SK-N-SH (cell line): ENCODE measurements around the gene LAIR2. TPM values are rescaled to one million over a fixed set of nuclear protein-coding genes. Genes with fewer than 3 reads are reported as not detected.

Experiments used
- CTCF ChIA-PET: fragments of 300-600, 350-600 bp; formaldehyde crosslinking; extraction: SDS; loops from one replicate; lab custom pipeline; 2021; lab: Yijun Ruan, JAX
- POLR2A ChIA-PET: fragments of 350-600 bp; sonication (Branson Sonifier 250); formaldehyde crosslinking; extraction: SDS; loops from one replicate; lab custom pipeline; 2020; ENCODE audit warnings: antibody characterized with exemption, inconsistent platforms; lab: Yijun Ruan, JAX
- DNase-seq: peaks from one replicate; pipeline ENCODE4 v3.0.0; 2012
- H2AFZ ChIP-seq: fragments of 200-600 bp; sonication (generic); 2 replicates; pipeline ENCODE4 v1.8.1; 2016; ENCODE audit warnings: antibody characterized with exemption, mild to moderate bottlenecking, low read depth
- H3F3A ChIP-seq: fragments of 200-600 bp; sonication (generic); replicated peaks from 2 replicates; pipeline ENCODE3; 2016; ENCODE audit warnings: antibody characterized with exemption, mild to moderate bottlenecking; ENCODE audit not compliant: insufficient read depth
- H3K27ac ChIP-seq, 2 experiments: fragments of 200-500 bp in 1 of 2; fragments of 200-600 bp in 1 of 2; sonication (Bioruptor generic) in 1 of 2; sonication (generic), shearing (Covaris generic) in 1 of 2; 2 replicates each; pipeline versions ENCODE4 v1.5.1 to v1.6.1; 2014 to 2016; ENCODE audit warnings: low read depth in 2 of 2, inconsistent platforms in 1 of 2, low read length in 1 of 2, mild to moderate bottlenecking in 1 of 2, mixed read lengths in 1 of 2
- H3K27me3 ChIP-seq: fragments of 200-600 bp; sonication (generic), shearing (Covaris generic); 2 replicates; pipeline ENCODE4 v1.6.1; 2016; ENCODE audit warnings: mixed run types; ENCODE audit not compliant: insufficient read depth
- H3K36me3 ChIP-seq, 2 experiments: fragments of 200-500 bp in 1 of 2; fragments of 200-600 bp in 1 of 2; sonication (Bioruptor generic) in 1 of 2; sonication (generic) in 1 of 2; replicated peaks in 1 of 2; 2 replicates each; pipeline versions ENCODE3 to v1.5.1; 2014 to 2016; ENCODE audit warnings: low read length in 1 of 2, mild to moderate bottlenecking in 1 of 2; ENCODE audit not compliant: insufficient read depth in 2 of 2, control insufficient read depth in 1 of 2
- H3K4me1 ChIP-seq, 2 experiments: fragments of 200-500 bp in 1 of 2; fragments of 200-600 bp in 1 of 2; sonication (Bioruptor generic) in 1 of 2; sonication (generic), shearing (Covaris generic) in 1 of 2; 2 replicates each; pipeline versions ENCODE4 v1.5.1 to v1.6.1; 2014 to 2016; ENCODE audit warnings: low read depth in 1 of 2, low read length in 1 of 2, mixed run types in 1 of 2; ENCODE audit not compliant: insufficient read depth in 2 of 2, control insufficient read depth in 1 of 2
- H3K4me2 ChIP-seq: fragments of 200-600 bp; sonication (generic), shearing (Covaris generic); 2 replicates; pipeline ENCODE4 v1.6.1; 2017; ENCODE audit warnings: mixed run types
- H3K4me3 ChIP-seq, 2 experiments: fragments of 200-500 bp in 1 of 2; fragments of 200-600 bp in 1 of 2; sonication (Bioruptor generic) in 1 of 2; sonication (generic), shearing (Covaris generic) in 1 of 2; 2 replicates each; pipeline versions ENCODE4 v1.5.1 to v1.8.1; 2014 to 2016; ENCODE audit warnings: low read depth in 2 of 2, inconsistent platforms in 1 of 2, low read length in 1 of 2, mild to moderate bottlenecking in 1 of 2, mixed read lengths in 1 of 2, moderate library complexity in 1 of 2
- H3K79me2 ChIP-seq: fragments of 200-600 bp; sonication (generic); 2 replicates; pipeline ENCODE4 v1.8.1; 2017; ENCODE audit warnings: mild to moderate bottlenecking; ENCODE audit not compliant: insufficient read depth
- H3K9ac ChIP-seq: fragments of 200-600 bp; sonication (generic); 2 replicates; pipeline ENCODE4 v1.6.1; 2017; ENCODE audit warnings: mixed run types
- H3K9me2 ChIP-seq: fragments of 200-600 bp; sonication (generic); 2 replicates; pipeline ENCODE4 v1.6.1; 2017; ENCODE audit warnings: mixed run types
- H3K9me3 ChIP-seq: fragments of 200-600 bp; sonication (generic); 2 replicates; pipeline ENCODE4 v1.6.1; 2017; ENCODE audit warnings: mixed run types, mild to moderate bottlenecking, moderate library complexity
- H4K20me1 ChIP-seq: fragments of 200-600 bp; sonication (generic); 2 replicates; pipeline ENCODE4 v1.6.1; 2017; ENCODE audit warnings: mild to moderate bottlenecking, mixed run types; ENCODE audit not compliant: insufficient read depth
- CHD2 ChIP-seq: fragments of 150-350 bp; IDR thresholded peaks from 2 replicates; pipeline ENCODE4 v1.6.1; 2018; ENCODE audit warnings: low read length; ENCODE audit not compliant: partially characterized antibody
- EZH2phosphoT487 ChIP-seq: fragments of 200-600 bp; sonication (generic); IDR thresholded peaks from 2 replicates; pipeline ENCODE4 v1.6.1; 2017; ENCODE audit warnings: low read depth, mixed run types, mild to moderate bottlenecking, antibody characterized with exemption, moderate library complexity, borderline replicate concordance
- FOSL2 ChIP-seq: IDR thresholded peaks from 2 replicates; pipeline ENCODE4 v1.4.0; 2012; ENCODE audit warnings: low read depth, mild to moderate bottlenecking, moderate library complexity, borderline replicate concordance
- FOXM1 ChIP-seq: IDR thresholded peaks from 2 replicates; pipeline ENCODE4 v1.4.0; 2012; ENCODE audit warnings: low read depth, mild to moderate bottlenecking
- GATA2 ChIP-seq: sonication (generic); formaldehyde crosslinking; IDR thresholded peaks from 2 replicates; pipeline ENCODE4 v1.5.0; 2020; ENCODE audit warnings: mild to moderate bottlenecking, missing genetic modification reagents
- JUND ChIP-seq: IDR thresholded peaks from 2 replicates; pipeline ENCODE4 v1.4.0; 2012
- MEF2A ChIP-seq: IDR thresholded peaks from 2 replicates; pipeline ENCODE4 v1.4.0; 2012; ENCODE audit warnings: low read depth, borderline replicate concordance
- RXRA ChIP-seq: IDR thresholded peaks from 2 replicates; pipeline ENCODE4 v1.4.0; 2012; ENCODE audit warnings: low read depth, mild to moderate bottlenecking, borderline replicate concordance
- TAF1 ChIP-seq: IDR thresholded peaks from 2 replicates; pipeline ENCODE4 v1.6.1; 2012; ENCODE audit warnings: low read depth, mild to moderate bottlenecking, low read length, moderate library complexity, borderline replicate concordance
- TCF12 ChIP-seq: IDR thresholded peaks from 2 replicates; pipeline ENCODE4 v1.4.0; 2012
- TEAD4 ChIP-seq: IDR thresholded peaks from 2 replicates; pipeline ENCODE4 v1.4.0; 2012; ENCODE audit warnings: mild to moderate bottlenecking, borderline replicate concordance; ENCODE audit not compliant: insufficient read depth
- WGBS: methylation state at CpG from one replicate; pipeline ENCODE4 v1.1.6; 2017; ENCODE audit warnings: low lambda C conversion rate; 5-methylcytosine and 5-hydroxymethylcytosine counted together
- polyA plus RNA-seq, 3 experiments: library from polyadenylated mRNA; depleted of rRNA; stranded (reverse); fragments of >200 nt; gene quantifications; 2 replicates each; pipeline ENCODE4 v1.2.3, GENCODE V29; 2012
- TF ChIP-seq, protein P1 (sequence below): fragments of 150-350 bp; IDR thresholded peaks from 2 replicates; pipeline ENCODE4 v1.6.1; 2016; ENCODE audit warnings: mild to moderate bottlenecking, low read depth, low read length
- TF ChIP-seq, protein P2 (sequence below): fragments of 200-600 bp; sonication (generic); IDR thresholded peaks from 2 replicates; pipeline ENCODE4 v1.6.1; 2017; ENCODE audit warnings: antibody characterized with exemption, mild to moderate bottlenecking, moderate library complexity

LAIR2 gene
- polyA plus RNA-seq, 1 of the 3 experiments (the other 2 are of a cell fraction) = not detected

DNA sequence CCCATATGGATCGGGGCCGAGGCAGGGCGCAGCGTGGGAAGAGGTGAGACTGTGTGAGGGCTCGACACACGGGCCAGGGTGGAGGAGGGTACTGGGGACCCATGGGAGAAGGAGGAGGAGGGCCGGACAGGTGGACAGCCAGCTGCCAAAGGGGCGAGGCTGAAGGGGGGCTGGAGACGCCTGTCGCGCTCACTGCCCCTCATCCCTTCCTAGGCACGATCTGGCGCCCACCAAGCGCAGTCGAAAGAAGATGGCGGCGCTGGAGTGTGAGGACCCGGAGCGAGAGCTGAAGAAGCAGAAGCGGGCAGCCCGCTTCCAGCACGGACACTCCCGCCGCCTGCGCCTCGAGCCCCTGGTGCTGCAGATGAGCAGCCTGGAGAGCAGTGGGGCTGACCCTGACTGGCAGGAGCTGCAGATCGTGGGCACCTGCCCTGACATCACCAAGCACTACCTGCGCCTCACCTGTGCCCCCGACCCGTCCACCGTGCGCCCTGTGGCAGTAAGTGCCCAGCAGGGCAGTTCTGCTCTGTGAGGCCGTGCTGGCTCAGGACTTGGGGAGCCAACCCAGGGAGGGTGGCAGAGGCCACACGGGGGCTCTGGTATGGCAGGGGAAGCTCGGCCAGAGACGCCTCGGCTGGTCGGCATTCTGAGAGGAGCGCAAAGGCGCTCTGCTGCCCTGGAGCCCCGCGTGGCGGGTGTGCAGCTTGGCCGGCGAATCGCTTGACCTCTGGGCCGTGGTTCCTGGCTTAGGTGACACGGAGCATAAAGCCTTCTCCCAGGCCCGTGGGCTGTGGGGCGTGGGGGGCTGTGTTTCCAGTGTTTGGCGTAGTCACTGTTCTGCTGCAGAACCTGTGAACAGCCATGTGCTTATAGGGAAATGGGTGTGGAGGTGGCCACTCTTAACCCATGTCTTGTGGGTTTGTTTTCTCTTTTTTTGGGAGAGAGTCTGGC is 45.9 kb upstream of the LAIR2 start:
- H3K4me2 ChIP-seq = no peak overlapping the region
- H2AFZ ChIP-seq = no peak overlapping the region
- H3F3A ChIP-seq = peaks cover 4% of the 10 kb centered on the region
- no peak for DNase-seq
- H3K27ac ChIP-seq = no peak overlapping the region
- H3K79me2 ChIP-seq = peaks cover 36% of the 10 kb centered on the region
- no peaks in the 10 kb centered on the region for H3K9me2 ChIP-seq
- no peak overlapping the region for H3K4me3 ChIP-seq
- TF ChIP-seq MEF2A (no peak), FOXM1 (no peak), TCF12 (no peak), FOSL2 (no peak), RXRA (no peak)
- TF ChIP-seq, all 33 proteins: peak for 0
- no peaks in the 10 kb centered on the region for H3K9me3 ChIP-seq
- no peaks in the 10 kb centered on the region for H3K4me1 ChIP-seq
- ChIA-PET CTCF (interaction anchor here (0.6 to 2.5 kb wide), 2 partner anchors 25 to 41 kb away, joined by 3 to 7 read pairs; partner anchors contain the start of gene TTYH1), POLR2A (interaction anchor here (0.5 kb wide), 1 partner anchor 21 kb away, joined by 5 read pairs; no protein-coding TSS in a partner anchor)
- H4K20me1 ChIP-seq = peaks cover 67% of the 10 kb centered on the region
- WGBS = 95% methylated on average over 38 of the region's 51 CpGs
- H3K9ac ChIP-seq = no peak overlapping the region
- no peaks in the 10 kb centered on the region for H3K27me3 ChIP-seq
- H3K36me3 ChIP-seq = peaks cover 35 to 91% of the 10 kb centered on the region in 2 experiments

DNA sequence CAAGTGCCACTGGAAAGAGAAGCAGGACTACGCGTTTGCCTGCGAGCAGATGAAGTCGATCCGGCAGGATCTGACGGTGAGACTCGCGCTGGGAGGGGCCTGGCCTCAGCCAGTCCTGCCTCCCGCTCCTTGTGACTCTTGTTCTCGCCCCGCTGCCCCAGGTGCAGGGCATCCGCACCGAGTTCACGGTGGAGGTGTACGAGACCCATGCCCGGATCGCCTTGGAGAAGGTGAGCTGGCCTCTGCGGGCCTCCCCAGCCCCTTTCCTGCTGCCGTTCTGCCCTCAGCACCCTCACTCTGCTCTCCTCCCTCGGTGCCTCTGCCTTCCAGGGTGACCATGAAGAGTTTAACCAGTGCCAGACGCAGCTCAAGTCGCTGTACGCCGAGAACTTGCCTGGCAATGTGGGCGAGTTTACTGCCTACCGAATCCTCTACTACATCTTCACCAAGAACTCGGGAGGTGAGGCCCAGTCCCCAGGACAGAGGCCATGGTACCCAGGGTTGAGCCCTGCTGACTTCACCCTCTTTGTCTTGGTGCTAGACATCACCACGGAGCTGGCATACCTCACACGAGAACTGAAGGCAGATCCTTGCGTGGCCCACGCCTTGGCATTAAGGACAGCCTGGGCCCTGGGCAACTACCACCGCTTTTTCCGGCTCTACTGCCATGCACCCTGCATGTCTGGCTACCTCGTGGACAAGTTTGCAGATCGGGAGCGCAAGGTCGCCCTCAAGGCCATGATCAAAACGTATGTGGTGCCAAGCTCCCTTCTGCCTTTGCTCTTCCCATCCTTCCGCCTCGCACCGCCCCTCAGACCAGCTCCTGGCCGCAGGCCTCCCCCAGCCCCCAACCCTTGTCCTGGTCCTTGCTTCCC is 44.6 kb upstream of the LAIR2 start:
- CTCF ChIA-PET = interaction anchor here (0.6 kb wide), 1 partner anchor 66 kb away, joined by 3 read pairs; no protein-coding TSS in a partner anchor
- peaks cover 58% of the 10 kb centered on the region for H4K20me1 ChIP-seq

More for the DNA sequence above, 44.6 kb upstream of the LAIR2 start:
- no peak overlapping the region for H3K9ac ChIP-seq
- H3K9me2 ChIP-seq = no peaks in the 10 kb centered on the region
- peaks cover 22 to 82% of the 10 kb centered on the region in 2 experiments for H3K36me3 ChIP-seq
- POLR2A ChIA-PET = no interaction called here
- H3K4me3 ChIP-seq = no peak overlapping the region
- no peak for TF ChIP-seq TEAD4
- TF ChIP-seq EZH2phosphoT487 = no peak
- no peak for TF ChIP-seq GATA2 (CRISPR knock-in tag)
- no peak for TF ChIP-seq JUND
- no peak for TF ChIP-seq TAF1
- TF ChIP-seq CHD2 = no peak
- TF ChIP-seq, protein P1, sequence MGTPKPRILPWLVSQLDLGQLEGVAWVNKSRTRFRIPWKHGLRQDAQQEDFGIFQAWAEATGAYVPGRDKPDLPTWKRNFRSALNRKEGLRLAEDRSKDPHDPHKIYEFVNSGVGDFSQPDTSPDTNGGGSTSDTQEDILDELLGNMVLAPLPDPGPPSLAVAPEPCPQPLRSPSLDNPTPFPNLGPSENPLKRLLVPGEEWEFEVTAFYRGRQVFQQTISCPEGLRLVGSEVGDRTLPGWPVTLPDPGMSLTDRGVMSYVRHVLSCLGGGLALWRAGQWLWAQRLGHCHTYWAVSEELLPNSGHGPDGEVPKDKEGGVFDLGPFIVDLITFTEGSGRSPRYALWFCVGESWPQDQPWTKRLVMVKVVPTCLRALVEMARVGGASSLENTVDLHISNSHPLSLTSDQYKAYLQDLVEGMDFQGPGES = no peak
- TF ChIP-seq, protein P2, sequence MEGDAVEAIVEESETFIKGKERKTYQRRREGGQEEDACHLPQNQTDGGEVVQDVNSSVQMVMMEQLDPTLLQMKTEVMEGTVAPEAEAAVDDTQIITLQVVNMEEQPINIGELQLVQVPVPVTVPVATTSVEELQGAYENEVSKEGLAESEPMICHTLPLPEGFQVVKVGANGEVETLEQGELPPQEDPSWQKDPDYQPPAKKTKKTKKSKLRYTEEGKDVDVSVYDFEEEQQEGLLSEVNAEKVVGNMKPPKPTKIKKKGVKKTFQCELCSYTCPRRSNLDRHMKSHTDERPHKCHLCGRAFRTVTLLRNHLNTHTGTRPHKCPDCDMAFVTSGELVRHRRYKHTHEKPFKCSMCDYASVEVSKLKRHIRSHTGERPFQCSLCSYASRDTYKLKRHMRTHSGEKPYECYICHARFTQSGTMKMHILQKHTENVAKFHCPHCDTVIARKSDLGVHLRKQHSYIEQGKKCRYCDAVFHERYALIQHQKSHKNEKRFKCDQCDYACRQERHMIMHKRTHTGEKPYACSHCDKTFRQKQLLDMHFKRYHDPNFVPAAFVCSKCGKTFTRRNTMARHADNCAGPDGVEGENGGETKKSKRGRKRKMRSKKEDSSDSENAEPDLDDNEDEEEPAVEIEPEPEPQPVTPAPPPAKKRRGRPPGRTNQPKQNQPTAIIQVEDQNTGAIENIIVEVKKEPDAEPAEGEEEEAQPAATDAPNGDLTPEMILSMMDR = no peak
- no peak for TF ChIP-seq RXRA
- TF ChIP-seq FOSL2 = no peak
- TF ChIP-seq FOXM1 = no peak
- 95% methylated on average over 39 of the region's 42 CpGs for WGBS
- H3K27me3 ChIP-seq = no peaks in the 10 kb centered on the region
- no peak overlapping the region for H3K27ac ChIP-seq
- DNase-seq = no peak
- H3F3A ChIP-seq = peaks cover 11% of the 10 kb centered on the region
- H3K9me3 ChIP-seq = no peaks in the 10 kb centered on the region
- H3K79me2 ChIP-seq = peaks cover 24% of the 10 kb centered on the region; the same call in 1 of the 2 replicates
- peaks cover 0 to 6% of the 10 kb centered on the region in 2 experiments; a peak in 1 of 4 replicates for H3K4me1 ChIP-seq
- H3K4me2 ChIP-seq = no peak overlapping the region
- no peak overlapping the region for H2AFZ ChIP-seq
